Activated naive CD4-positive, alpha-beta T cell treated with anti-CD3 and anti-CD28 coated beads, Interleukin-2, amount 10 ng/mL, durations not matched to agents 7 days and 5 days (primary cell): ENCODE data around the gene RBBP8.
"Not testable (repeated sequence)": the region's sequence is repeated elsewhere in the genome, so short reads cannot be mapped to it uniquely, and the experiment has no call there.

ENCODE experiments used
- CTCF ChIA-PET: fragments of 350-600 bp; sonication (Branson Sonifier 250); formaldehyde crosslinking; loops from one replicate; lab custom pipeline; 2021; ENCODE audit warnings: antibody characterized with exemption; lab: Charles Lee
- DNase-seq: peaks from one replicate; pipeline ENCODE4 v3.0.0-alpha.2; 2020
- H3K27ac Mint-ChIP-seq: one replicate; pipeline ENCODE4 v1.8.0; 2021; ENCODE audit warnings: mild to moderate bottlenecking, moderate library complexity, mixed read lengths
- H3K27me3 Mint-ChIP-seq: one replicate; pipeline ENCODE4 v1.8.0; 2021; ENCODE audit warnings: mild to moderate bottlenecking, mixed read lengths
- H3K36me3 Mint-ChIP-seq: one replicate; pipeline ENCODE4 v1.8.0; 2021; ENCODE audit warnings: mixed read lengths
- H3K4me1 Mint-ChIP-seq: one replicate; pipeline ENCODE4 v1.8.0; 2021; ENCODE audit warnings: mixed read lengths
- H3K4me3 Mint-ChIP-seq: one replicate; pipeline ENCODE4 v1.8.0; 2021; ENCODE audit warnings: mild to moderate bottlenecking, moderate library complexity, mixed read lengths
- H3K9me3 Mint-ChIP-seq: one replicate; pipeline ENCODE4 v1.8.0; 2021; ENCODE audit warnings: mixed read lengths

Gene RBBP8

GRCh38 chr18:22933206-22933965 lies at the start of gene RBBP8:
TSS of gene RBBP8 (plus strand) at chr18:22933328. CDS start at chr18:22936852, 3,524 bp downstream.
- CTCF ChIA-PET, result interaction anchor here (0.5 to 1.6 kb wide), 6 partner anchors 45 to 1278 kb away, joined by 3 to 5 read pairs (median 4); no protein-coding TSS in a partner anchor
- no peaks in the 10 kb centered on the region for H3K9me3 Mint-ChIP-seq
- peaks cover 19% of the 10 kb centered on the region for H3K36me3 Mint-ChIP-seq
- peak within 1 kb of the TSS; percentile 79 for H3K4me3 Mint-ChIP-seq
- peak within 1 kb of the TSS; percentile 97 for H3K27ac Mint-ChIP-seq
- DNase-seq, result peak; percentile 87
- H3K4me1 Mint-ChIP-seq, result peaks cover 45% of the 10 kb centered on the region
- peaks cover 4% of the 10 kb centered on the region for H3K27me3 Mint-ChIP-seq

- no peaks in the 10 kb centered on the region for H3K36me3 Mint-ChIP-seq
- H3K27ac Mint-ChIP-seq, result no peak overlapping the region
- H3K4me3 Mint-ChIP-seq, result no peak overlapping the region
- no peak for DNase-seq
- H3K9me3 Mint-ChIP-seq, result no peaks in the 10 kb centered on the region
- CTCF ChIA-PET, result no interaction called here
- H3K4me1 Mint-ChIP-seq, result no peaks in the 10 kb centered on the region
- H3K27me3 Mint-ChIP-seq, result peaks cover 21% of the 10 kb centered on the region
Measured at GRCh38 chr18:22883827-22884226, 49.3 kb upstream of the RBBP8 start.

GRCh38 chr18:22885694-22886093 lies 47.4 kb upstream of the RBBP8 start:
- H3K27ac Mint-ChIP-seq, DNase-seq, H3K4me3 Mint-ChIP-seq, H3K9me3 Mint-ChIP-seq, CTCF ChIA-PET, H3K4me1 Mint-ChIP-seq, H3K36me3 Mint-ChIP-seq: not testable (repeated sequence)
- peaks cover 18% of the 10 kb centered on the region for H3K27me3 Mint-ChIP-seq

- Mint-ChIP-seq H3K9me3 (peaks cover 4% of the 10 kb centered on the region), H3K27me3 (peaks cover 17% of the 10 kb centered on the region), H3K27ac (no peak overlapping the region), H3K4me3 (no peak overlapping the region), H3K36me3 (no peaks in the 10 kb centered on the region), H3K4me1 (no peaks in the 10 kb centered on the region)
- no peak for DNase-seq
- CTCF ChIA-PET, result interaction anchor here (0.7 kb wide), 1 partner anchor 16 kb away, joined by 3 read pairs; no protein-coding TSS in a partner anchor
Measured at GRCh38 chr18:22899421-22899820, 33.7 kb upstream of the RBBP8 start.

GRCh38 chr18:22900558-22901238 lies 32.4 kb upstream of the RBBP8 start:
- Mint-ChIP-seq H3K4me3 (no peak overlapping the region), H3K9me3 (peaks cover 4% of the 10 kb centered on the region), H3K27ac (no peak overlapping the region), H3K4me1 (no peaks in the 10 kb centered on the region), H3K27me3 (peaks cover 14% of the 10 kb centered on the region), H3K36me3 (no peaks in the 10 kb centered on the region)
- CTCF ChIA-PET, result no interaction called here
- no peak for DNase-seq

- Mint-ChIP-seq H3K4me3 (no peak overlapping the region), H3K27ac (no peak overlapping the region), H3K36me3 (no peaks in the 10 kb centered on the region), H3K9me3 (peaks cover 4% of the 10 kb centered on the region), H3K27me3 (peaks cover 18% of the 10 kb centered on the region), H3K4me1 (no peaks in the 10 kb centered on the region)
- CTCF ChIA-PET, result no interaction called here
- DNase-seq, result no peak
Measured at GRCh38 chr18:22902093-22902492, 31.0 kb upstream of the RBBP8 start.

GRCh38 chr18:22903248-22903647 lies 29.9 kb upstream of the RBBP8 start:
- peaks cover 15% of the 10 kb centered on the region for H3K27me3 Mint-ChIP-seq
- H3K36me3 Mint-ChIP-seq, DNase-seq, H3K4me1 Mint-ChIP-seq, CTCF ChIA-PET, H3K9me3 Mint-ChIP-seq, H3K27ac Mint-ChIP-seq, H3K4me3 Mint-ChIP-seq: not testable (repeated sequence)

GRCh38 chr18:22912149-22912548 lies 21.0 kb upstream of the RBBP8 start:
- Mint-ChIP-seq H3K4me1 (no peaks in the 10 kb centered on the region), H3K27ac (no peak overlapping the region), H3K9me3 (no peaks in the 10 kb centered on the region), H3K4me3 (no peak overlapping the region), H3K27me3 (no peaks in the 10 kb centered on the region), H3K36me3 (no peaks in the 10 kb centered on the region)
- CTCF ChIA-PET, result interaction anchor here (0.7 kb wide), 1 partner anchor 469 kb away, joined by 3 read pairs; no protein-coding TSS in a partner anchor
- DNase-seq, result no peak

GRCh38 chr18:22912835-22913234 lies 20.3 kb upstream of the RBBP8 start:
- Mint-ChIP-seq H3K27ac (no peak overlapping the region), H3K9me3 (no peaks in the 10 kb centered on the region), H3K36me3 (no peaks in the 10 kb centered on the region), H3K27me3 (no peaks in the 10 kb centered on the region), H3K4me1 (no peaks in the 10 kb centered on the region), H3K4me3 (no peak overlapping the region)
- CTCF ChIA-PET, result no interaction called here
- no peak for DNase-seq

GRCh38 chr18:22913861-22914260 lies 19.3 kb upstream of the RBBP8 start:
- Mint-ChIP-seq H3K9me3 (no peaks in the 10 kb centered on the region), H3K27ac (no peak overlapping the region), H3K4me3 (no peak overlapping the region), H3K27me3 (no peaks in the 10 kb centered on the region), H3K36me3 (no peaks in the 10 kb centered on the region), H3K4me1 (no peaks in the 10 kb centered on the region)
- CTCF ChIA-PET, result no interaction called here
- DNase-seq, result no peak

- no peak overlapping the region for H3K27ac Mint-ChIP-seq
- DNase-seq, result no peak
- H3K36me3 Mint-ChIP-seq, result no peaks in the 10 kb centered on the region
- no peaks in the 10 kb centered on the region for H3K27me3 Mint-ChIP-seq
- H3K4me3 Mint-ChIP-seq, result no peak overlapping the region
- no peaks in the 10 kb centered on the region for H3K9me3 Mint-ChIP-seq
- CTCF ChIA-PET, result no interaction called here
- H3K4me1 Mint-ChIP-seq, result no peaks in the 10 kb centered on the region
Measured at GRCh38 chr18:22914633-22915032, 18.5 kb upstream of the RBBP8 start.

GRCh38 chr18:22915337-22915736 lies 17.8 kb upstream of the RBBP8 start:
- no peaks in the 10 kb centered on the region for H3K36me3 Mint-ChIP-seq
- H3K4me3 Mint-ChIP-seq, result no peak overlapping the region
- H3K4me1 Mint-ChIP-seq, result no peaks in the 10 kb centered on the region
- H3K27ac Mint-ChIP-seq, result no peak overlapping the region
- H3K9me3 Mint-ChIP-seq, result no peaks in the 10 kb centered on the region
- CTCF ChIA-PET, result interaction anchor here (0.6 kb wide), 1 partner anchor 16 kb away, joined by 3 read pairs; no protein-coding TSS in a partner anchor
- DNase-seq, result no peak
- no peaks in the 10 kb centered on the region for H3K27me3 Mint-ChIP-seq

- Mint-ChIP-seq H3K27ac (no peak overlapping the region), H3K36me3 (no peaks in the 10 kb centered on the region), H3K27me3 (peaks cover 11% of the 10 kb centered on the region), H3K4me3 (no peak overlapping the region), H3K9me3 (no peaks in the 10 kb centered on the region), H3K4me1 (no peaks in the 10 kb centered on the region)
- no peak for DNase-seq
- CTCF ChIA-PET, result no interaction called here
Measured at GRCh38 chr18:22921772-22922171, 11.4 kb upstream of the RBBP8 start.

GRCh38 chr18:22924589-22924988 lies 8.5 kb upstream of the RBBP8 start:
- peaks cover 11% of the 10 kb centered on the region for H3K27me3 Mint-ChIP-seq
- H3K4me3 Mint-ChIP-seq, result no peak overlapping the region
- H3K36me3 Mint-ChIP-seq, result no peaks in the 10 kb centered on the region
- CTCF ChIA-PET, result interaction anchor here (1.0 to 2.0 kb wide), 3 partner anchors 53 to 60 kb away, joined by 3 to 5 read pairs (median 4); no protein-coding TSS in a partner anchor
- H3K9me3 Mint-ChIP-seq, result no peaks in the 10 kb centered on the region
- no peak for DNase-seq
- no peaks in the 10 kb centered on the region for H3K4me1 Mint-ChIP-seq
- H3K27ac Mint-ChIP-seq, result no peak overlapping the region

GRCh38 chr18:22926454-22926853 lies 6.7 kb upstream of the RBBP8 start:
- Mint-ChIP-seq H3K9me3 (no peaks in the 10 kb centered on the region), H3K4me1 (no peaks in the 10 kb centered on the region), H3K4me3 (no peak overlapping the region), H3K36me3 (no peaks in the 10 kb centered on the region), H3K27ac (no peak overlapping the region), H3K27me3 (peaks cover 11% of the 10 kb centered on the region)
- no peak for DNase-seq
- CTCF ChIA-PET, result no interaction called here
